Effector CD4-positive, alpha-beta T cell (primary cell): ENCODE measurements around the gene THADA.
"Not testable (repeated sequence)": the region's sequence is repeated elsewhere in the genome, so short reads cannot be mapped to it uniquely, and the experiment has no call there.

ENCODE experiments used
- DNase-seq: peaks from one replicate; pipeline ENCODE4 v3.0.0-alpha.2; 2020

THADA gene

GRCh38 chr2:43321446-43321845 is 274.4 kb downstream of the THADA start:
- DNase-seq = no peak

GRCh38 chr2:43319541-43319940 is 276.3 kb downstream of the THADA start:
- no peak for DNase-seq

DNA sequence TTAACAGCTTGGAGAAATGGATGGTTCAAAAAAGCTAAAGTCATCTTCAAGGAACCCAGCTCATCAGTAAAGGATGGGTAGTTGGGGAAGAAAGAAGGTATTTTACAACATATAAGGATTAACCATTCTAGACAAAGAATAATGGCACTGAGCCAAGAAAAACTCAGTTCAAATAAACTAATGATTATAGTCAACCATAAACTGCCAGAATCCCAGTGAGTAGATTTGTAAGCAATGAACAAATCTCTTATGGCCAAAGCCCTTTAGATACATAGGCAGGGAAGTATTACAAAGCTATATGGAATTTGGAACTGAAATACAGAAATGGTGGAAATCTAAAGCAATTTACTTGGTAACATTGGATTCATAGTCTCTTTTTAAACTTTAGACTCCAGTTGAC is 277.0 kb downstream of the THADA start:
- no peak for DNase-seq

GRCh38 chr2:43317680-43318079 is 278.2 kb downstream of the THADA start:
- no peak for DNase-seq

DNA sequence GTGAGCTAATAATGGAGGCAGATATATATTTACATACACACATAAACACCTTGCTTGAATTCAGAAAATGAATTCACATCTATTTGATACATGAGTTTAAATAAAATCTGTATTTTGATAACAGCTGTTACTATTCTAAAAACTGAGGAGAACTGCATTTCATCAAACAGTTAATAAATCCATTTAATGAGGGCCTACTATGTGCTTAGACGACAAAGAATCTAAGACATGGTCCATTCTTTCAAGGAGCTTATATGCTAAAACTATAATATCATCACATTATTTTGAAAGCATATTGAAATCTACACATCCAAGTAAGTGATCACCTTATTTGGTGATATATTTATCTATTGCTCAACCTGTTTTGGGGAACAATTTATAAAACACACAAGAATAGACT is 278.6 kb downstream of the THADA start:
- no peak for DNase-seq

DNA sequence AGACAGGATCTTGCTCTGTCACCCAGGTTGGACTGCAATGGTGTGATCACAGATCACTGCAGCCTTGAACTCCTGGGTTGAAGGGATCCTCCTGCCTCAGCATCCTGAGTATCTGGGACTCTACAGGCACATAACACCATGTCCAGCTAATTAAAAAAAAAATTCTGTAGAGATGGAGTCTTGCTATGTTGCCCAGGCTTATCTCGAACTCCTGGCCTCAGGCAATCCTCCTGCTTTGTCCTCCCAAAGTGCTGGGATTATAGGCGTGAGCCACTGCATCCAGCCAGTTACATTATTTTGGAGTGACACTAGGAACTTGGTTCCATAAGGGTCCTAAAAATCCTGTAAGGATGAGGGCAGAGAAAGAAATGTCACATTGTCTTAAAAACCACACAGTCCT is 280.4 kb downstream of the THADA start:
- no peak for DNase-seq

GRCh38 chr2:43314299-43314927 is 281.4 kb downstream of the THADA start:
- DNase-seq = no peak

DNA sequence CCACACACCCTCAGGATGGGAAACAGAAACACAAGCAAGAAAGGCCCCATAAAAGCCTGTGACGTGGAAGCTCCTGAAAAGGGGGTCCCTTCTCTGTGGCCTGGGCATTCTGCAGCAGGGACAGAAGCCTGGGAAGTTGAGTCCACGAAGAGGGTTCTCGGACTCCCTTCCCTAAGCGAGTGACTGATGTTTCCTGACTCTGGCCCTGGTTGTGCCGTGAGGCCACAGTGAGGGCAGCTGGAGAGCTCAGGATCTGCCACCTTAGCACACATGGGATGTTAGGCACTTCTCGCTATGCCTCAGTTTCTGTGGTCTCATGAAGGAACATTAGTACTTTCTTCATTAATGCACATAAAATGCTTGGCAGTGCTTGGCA is 282.2 kb downstream of the THADA start:
- DNase-seq = no peak

GRCh38 chr2:43312755-43313641 is 282.8 kb downstream of the THADA start:
- DNase-seq = no peak

- no peak for DNase-seq
Measured at GRCh38 chr2:43311276-43311675, 284.6 kb downstream of the THADA start.

DNA sequence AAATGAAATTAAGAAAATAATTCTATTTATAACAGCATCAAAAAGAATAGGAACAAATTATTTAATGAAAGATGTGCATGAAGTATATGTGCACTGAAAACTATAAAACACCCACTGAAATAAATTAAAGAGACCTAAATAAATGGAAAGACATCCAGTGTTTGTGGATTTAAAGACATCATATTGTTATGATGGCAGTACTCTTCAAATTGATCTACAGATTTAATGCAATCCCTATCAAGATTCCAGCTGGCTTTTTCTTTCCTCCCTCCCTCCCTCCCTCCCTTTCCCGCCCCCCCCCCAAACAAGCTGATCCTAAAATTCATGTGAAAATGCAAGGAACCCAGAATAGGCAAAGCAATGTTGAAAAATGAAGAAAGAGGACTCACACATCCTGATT is 285.9 kb downstream of the THADA start:
- DNase-seq = no peak

DNA sequence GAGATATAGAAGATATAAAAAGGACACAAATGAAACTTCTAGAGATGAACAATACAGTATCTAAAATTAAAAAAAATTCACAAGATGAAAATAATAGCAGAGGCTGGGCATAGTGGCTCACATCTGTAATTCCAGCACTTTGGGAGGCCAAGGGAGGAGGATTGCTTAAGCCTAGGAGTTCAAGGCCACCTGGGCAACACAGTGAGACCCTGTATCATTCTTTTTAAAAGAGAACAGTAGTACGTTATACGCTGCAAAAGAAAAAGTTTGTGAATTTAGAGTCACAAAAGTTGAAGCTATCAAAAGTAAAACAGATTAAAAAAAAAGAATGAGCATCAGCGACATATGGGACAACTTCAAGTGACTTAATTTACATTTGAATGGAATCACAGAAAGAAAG is 287.9 kb downstream of the THADA start:
- no peak for DNase-seq

- no peak for DNase-seq
Measured at GRCh38 chr2:43307046-43307445, 288.8 kb downstream of the THADA start.

DNA sequence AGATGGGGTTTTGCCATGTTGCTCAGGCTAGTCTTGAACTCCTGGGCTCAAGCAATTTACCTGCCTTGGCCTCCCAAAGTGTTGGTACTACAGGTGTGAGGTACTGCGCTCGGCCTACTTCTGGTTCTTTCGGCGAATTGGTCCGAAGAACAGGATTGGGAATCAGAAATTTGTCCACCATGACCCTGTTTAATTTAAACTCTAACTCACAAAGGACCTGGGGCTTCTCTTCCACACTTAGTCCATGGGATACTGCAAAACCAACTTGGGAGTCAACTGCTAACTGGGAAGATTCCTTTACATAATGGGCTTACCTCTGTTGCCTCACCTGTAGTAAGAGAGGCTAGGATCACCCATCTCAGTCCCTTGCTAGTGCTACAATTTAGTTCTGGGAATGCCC is 289.6 kb downstream of the THADA start:
- no peak for DNase-seq

DNA sequence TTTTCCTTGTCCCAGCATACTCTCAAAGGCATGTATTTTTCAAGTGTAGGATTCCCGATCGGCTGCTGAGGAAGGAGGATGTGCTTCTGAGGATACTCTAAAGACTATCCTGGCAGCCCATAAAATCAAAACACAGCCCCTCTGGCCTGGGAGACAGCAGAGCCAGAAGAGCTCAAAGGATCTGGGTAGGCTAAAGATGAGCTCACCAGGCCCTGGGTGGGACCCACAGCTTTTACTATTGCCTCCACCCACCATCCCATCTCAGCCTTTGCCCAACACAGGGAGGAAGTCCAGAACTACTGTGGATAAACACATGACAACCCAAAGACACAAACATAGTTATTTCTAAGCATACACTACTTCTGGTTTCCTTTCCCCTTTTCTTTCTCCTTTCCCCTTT is 290.3 kb downstream of the THADA start:
- DNase-seq = no peak

GRCh38 chr2:43305012-43305411 is 290.8 kb downstream of the THADA start:
- no peak for DNase-seq

DNA sequence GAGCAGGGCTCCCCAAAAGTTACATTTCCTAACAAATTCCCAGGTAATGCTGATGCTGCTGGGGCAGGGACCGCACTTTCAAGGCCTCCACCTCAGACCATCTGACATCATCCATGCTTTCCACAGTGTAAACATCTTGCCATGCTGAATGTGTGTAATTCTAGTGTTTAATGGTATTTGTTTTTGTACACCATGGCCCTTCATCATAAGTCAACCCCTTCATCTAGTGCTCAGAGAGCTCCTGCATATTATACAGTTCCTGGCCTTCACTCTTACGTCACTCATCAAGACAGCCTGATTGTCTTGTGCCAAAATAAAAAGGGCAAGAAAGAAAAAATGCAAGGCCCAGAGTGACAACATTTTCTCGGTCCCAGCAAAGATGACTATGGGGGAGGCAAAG is 291.9 kb downstream of the THADA start:
- DNase-seq = no peak

DNA sequence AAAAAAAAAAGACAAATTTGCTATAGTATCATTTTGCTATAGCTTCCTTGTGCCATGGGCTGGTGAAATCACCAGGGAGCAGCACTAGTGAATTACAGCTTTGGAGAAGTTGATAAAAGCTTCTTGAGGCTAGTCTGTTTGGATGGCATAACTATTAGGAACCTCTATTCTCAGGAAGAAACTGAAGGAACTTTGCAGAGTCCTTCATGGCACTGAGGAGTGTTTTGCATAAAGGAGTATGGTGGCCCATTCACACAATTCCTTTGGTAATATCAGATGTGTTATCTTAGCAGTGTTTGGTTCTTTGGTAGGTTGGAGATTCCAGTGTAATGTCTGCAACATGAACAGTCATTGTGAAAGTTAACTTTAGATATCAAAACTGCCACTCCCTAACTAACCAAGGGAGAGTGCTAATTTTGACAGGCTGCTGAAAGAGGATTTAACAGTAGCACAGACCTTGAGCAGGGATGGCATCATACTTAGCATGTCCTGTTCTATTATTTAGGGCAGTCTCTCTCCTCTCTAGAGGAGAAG is 292.8 kb downstream of the THADA start:
- DNase-seq = no peak

- no peak for DNase-seq
Measured at GRCh38 chr2:43302182-43302960, 293.5 kb downstream of the THADA start.

- DNase-seq = no peak
Measured at GRCh38 chr2:43300781-43301583, 294.9 kb downstream of the THADA start.

GRCh38 chr2:43300222-43300621 is 295.6 kb downstream of the THADA start:
- DNase-seq = no peak

DNA sequence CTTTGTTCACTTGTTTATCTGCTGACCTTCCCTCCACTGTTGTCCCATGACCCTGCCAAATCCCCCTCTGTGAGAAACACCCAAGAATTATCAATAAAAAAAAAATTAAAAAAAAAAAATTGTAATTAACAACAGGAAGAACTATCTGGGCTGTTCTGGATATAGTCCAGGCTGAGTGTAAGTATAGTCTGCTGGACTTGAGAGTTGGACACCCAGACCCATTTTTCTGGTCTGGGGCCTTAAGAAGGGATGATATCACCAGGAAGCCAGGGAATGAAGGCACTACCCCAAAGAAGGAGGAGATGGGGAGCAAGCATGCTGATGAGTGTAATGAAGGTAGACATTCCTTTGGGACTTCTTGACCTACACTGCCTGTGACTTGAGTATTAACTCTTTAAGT is 297.3 kb downstream of the THADA start:
- DNase-seq = no peak

DNA sequence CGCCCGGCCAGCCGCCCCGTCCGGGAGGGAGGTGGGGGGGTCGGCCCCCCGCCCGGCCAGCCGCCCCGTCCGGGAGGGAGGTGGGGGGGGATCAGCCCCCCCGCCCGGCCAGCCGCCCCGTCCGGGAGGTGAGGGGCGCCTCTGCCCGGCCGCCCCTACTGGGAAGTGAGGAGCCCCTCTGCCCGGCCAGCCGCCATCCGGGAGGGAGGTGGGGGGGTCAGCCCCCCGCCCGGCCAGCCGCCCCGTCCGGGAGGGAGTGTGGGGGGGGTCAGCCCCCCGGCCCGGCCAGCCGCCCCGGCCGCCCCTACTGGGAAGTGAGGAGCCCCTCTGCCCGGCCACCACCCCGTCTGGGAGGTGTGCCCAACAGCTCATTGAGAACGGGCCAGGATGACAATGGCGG is 298.1 kb downstream of the THADA start:
- not testable (repeated sequence) for DNase-seq
